Endodermal cell (in vitro differentiated cells): Measurements from ENCODE around the gene BSCL2. TPM values are rescaled to one million over a fixed set of nuclear protein-coding genes. Genes with fewer than 3 reads are reported as not detected.
A peak's percentile ranks its signal among the peaks of the same experiment; 100 is the strongest.

Source experiments
- DNase-seq: peaks from one replicate; pipeline ENCODE4 v3.0.0-alpha.2; 2017
- H3K27ac ChIP-seq: 2 replicates; pipeline ENCODE4 v1.5.1; 2013; ENCODE audit warnings: mild to moderate bottlenecking, low read depth, low read length, moderate library complexity
- H3K27me3 ChIP-seq: 2 replicates; pipeline ENCODE4 v1.6.1; 2013; ENCODE audit warnings: mild to moderate bottlenecking, low read length, moderate library complexity; ENCODE audit not compliant: insufficient read depth, control insufficient read depth, poor library complexity, severe bottlenecking
- H3K36me3 ChIP-seq: 2 replicates; pipeline ENCODE4 v1.7.0; 2013; ENCODE audit warnings: mild to moderate bottlenecking, low read length, moderate library complexity; ENCODE audit not compliant: control insufficient read depth, insufficient read depth
- H3K4me1 ChIP-seq: one replicate; pipeline ENCODE4 v1.7.0; 2013; ENCODE audit warnings: low read length; ENCODE audit not compliant: control insufficient read depth, insufficient read depth
- H3K4me3 ChIP-seq: 2 replicates; pipeline ENCODE4 v1.5.1; 2013; ENCODE audit warnings: mild to moderate bottlenecking, low read length, moderate library complexity
- H3K9ac ChIP-seq: 2 replicates; pipeline ENCODE4 v1.6.1; 2013; ENCODE audit warnings: mild to moderate bottlenecking, low read length, moderate library complexity; ENCODE audit not compliant: poor library complexity, severe bottlenecking; ENCODE audit errors: extremely low read depth
- H3K9me3 ChIP-seq: 2 replicates; pipeline ENCODE4 v1.6.1; 2013; ENCODE audit warnings: mild to moderate bottlenecking, low read length, moderate library complexity; ENCODE audit not compliant: control insufficient read depth
- H3K27ac Mint-ChIP-seq: 2 replicates; pipeline ENCODE4 v1.8.0; 2020; ENCODE audit warnings: mixed read lengths
- H3K27me3 Mint-ChIP-seq: 2 replicates; pipeline ENCODE4 v1.8.0; 2021; ENCODE audit warnings: mild to moderate bottlenecking, mixed read lengths; ENCODE audit not compliant: insufficient read depth
- H3K36me3 Mint-ChIP-seq: 2 replicates; pipeline ENCODE4 v1.8.0; 2020; ENCODE audit warnings: low read depth, mixed read lengths
- H3K4me1 Mint-ChIP-seq: 2 replicates; pipeline ENCODE4 v1.8.0; 2020; ENCODE audit warnings: mixed read lengths
- H3K4me3 Mint-ChIP-seq: 2 replicates; pipeline ENCODE4 v1.8.0; 2020; ENCODE audit warnings: mild to moderate bottlenecking, moderate library complexity, mixed read lengths
- H3K9me3 Mint-ChIP-seq: 2 replicates; pipeline ENCODE4 v1.8.0; 2020; ENCODE audit warnings: mild to moderate bottlenecking, mixed read lengths
- WGBS, 2 experiments: methylation state at CpG; one replicate each; pipeline versions ENCODE4 v1.1.5 to v1.1.7; 2013; ENCODE audit warnings: missing lambda C conversion rate in 2 of 2, mixed read lengths in 1 of 2; ENCODE audit not compliant: insufficient coverage in 1 of 2, insufficient read length in 1 of 2; 5-methylcytosine and 5-hydroxymethylcytosine counted together
- total RNA-seq, 2 donors: library from RNA; stranded (reverse); fragmentation: NEBNext Ultra II Directional in 1 of 2; extraction: Animal tissue kit (Norgen Biotek cat#: 25700) in 1 of 2; gene quantifications; 2 replicates in 1 of 2; 3 replicates in 1 of 2; pipeline ENCODE4 v1.2.1, GENCODE V29; 2021
- TF ChIP-seq, protein P1 (sequence below): fragments of 200-600 bp; sonication (generic); conservative IDR thresholded peaks from 2 replicates; pipeline ENCODE4 v1.5.0; 2021; ENCODE audit warnings: antibody characterized with exemption, mild to moderate bottlenecking

The BSCL2 gene
- total RNA-seq, 2 donors from 2014 or later, result 68.6 to 77.2 TPM

- Mint-ChIP-seq H3K4me3 (peak overlapping the region; percentile 13), H3K9me3 (no peaks in the 10 kb centered on the region), H3K27me3 (peaks cover 8% of the 10 kb centered on the region), H3K27ac (no peak overlapping the region), H3K36me3 (peaks cover 30% of the 10 kb centered on the region), H3K4me1 (peaks cover 5% of the 10 kb centered on the region)
- 85 to 100% methylated on average over 1 of the region's 1 CpG for WGBS, 2 experiments
- DNase-seq, result no peak
- Histone ChIP-seq H3K9me3 (no peaks in the 10 kb centered on the region), H3K36me3 (peaks cover 28% of the 10 kb centered on the region), H3K4me3 (no peak overlapping the region), H3K27ac (peak overlapping the region; percentile 24), H3K4me1 (no peaks in the 10 kb centered on the region), H3K27me3 (no peaks in the 10 kb centered on the region), H3K9ac (no peak overlapping the region)
- TF ChIP-seq, protein P1, sequence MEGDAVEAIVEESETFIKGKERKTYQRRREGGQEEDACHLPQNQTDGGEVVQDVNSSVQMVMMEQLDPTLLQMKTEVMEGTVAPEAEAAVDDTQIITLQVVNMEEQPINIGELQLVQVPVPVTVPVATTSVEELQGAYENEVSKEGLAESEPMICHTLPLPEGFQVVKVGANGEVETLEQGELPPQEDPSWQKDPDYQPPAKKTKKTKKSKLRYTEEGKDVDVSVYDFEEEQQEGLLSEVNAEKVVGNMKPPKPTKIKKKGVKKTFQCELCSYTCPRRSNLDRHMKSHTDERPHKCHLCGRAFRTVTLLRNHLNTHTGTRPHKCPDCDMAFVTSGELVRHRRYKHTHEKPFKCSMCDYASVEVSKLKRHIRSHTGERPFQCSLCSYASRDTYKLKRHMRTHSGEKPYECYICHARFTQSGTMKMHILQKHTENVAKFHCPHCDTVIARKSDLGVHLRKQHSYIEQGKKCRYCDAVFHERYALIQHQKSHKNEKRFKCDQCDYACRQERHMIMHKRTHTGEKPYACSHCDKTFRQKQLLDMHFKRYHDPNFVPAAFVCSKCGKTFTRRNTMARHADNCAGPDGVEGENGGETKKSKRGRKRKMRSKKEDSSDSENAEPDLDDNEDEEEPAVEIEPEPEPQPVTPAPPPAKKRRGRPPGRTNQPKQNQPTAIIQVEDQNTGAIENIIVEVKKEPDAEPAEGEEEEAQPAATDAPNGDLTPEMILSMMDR, result no peak
Observed at GRCh38 chr11:62688491-62688890, 18.7 kb downstream of the BSCL2 start.

- Histone ChIP-seq H3K27me3 (no peaks in the 10 kb centered on the region), H3K9ac (no peak overlapping the region), H3K4me3 (no peak overlapping the region), H3K27ac (peak overlapping the region; percentile 24), H3K36me3 (peaks cover 21% of the 10 kb centered on the region), H3K9me3 (no peaks in the 10 kb centered on the region), H3K4me1 (no peaks in the 10 kb centered on the region)
- H3K4me1 Mint-ChIP-seq, result peaks cover 5% of the 10 kb centered on the region
- peak; percentile 70 for DNase-seq
- H3K4me3 Mint-ChIP-seq, result peak overlapping the region; percentile 13
- H3K36me3 Mint-ChIP-seq, result peaks cover 24% of the 10 kb centered on the region
- 94% methylated on average over 56 to 74 of the region's 74 CpGs for WGBS, 2 experiments
- no peak overlapping the region for H3K27ac Mint-ChIP-seq
- TF ChIP-seq, protein P1, result peak; percentile 17
- H3K27me3 Mint-ChIP-seq, result peaks cover 8% of the 10 kb centered on the region
- H3K9me3 Mint-ChIP-seq, result no peaks in the 10 kb centered on the region
Observed at GRCh38 chr11:62687508-62688396, 19.5 kb downstream of the BSCL2 start.

DNA sequence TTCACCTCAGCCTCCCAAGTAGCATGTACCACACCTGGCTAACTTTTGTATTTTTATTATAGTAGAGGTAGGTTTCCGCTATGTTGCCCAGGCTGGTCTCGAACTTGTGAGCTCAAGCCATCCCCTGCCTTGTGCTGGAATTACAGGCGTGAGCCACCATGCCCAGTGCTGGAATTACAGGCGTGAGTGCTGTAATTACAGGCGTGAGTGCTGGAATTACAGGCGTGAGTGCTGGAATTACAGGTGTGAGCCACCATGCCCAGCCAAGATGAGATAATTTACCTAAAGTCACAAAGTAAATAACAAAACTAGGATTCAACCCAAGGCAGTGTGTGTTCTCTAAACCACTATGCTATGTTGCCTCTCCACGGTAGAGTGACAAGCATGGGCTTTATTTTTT, 24.7 kb downstream of the BSCL2 start:
- H3K4me1 Mint-ChIP-seq, result peaks cover 11% of the 10 kb centered on the region
- H3K9ac ChIP-seq, result no peak overlapping the region

More for the DNA sequence above, 24.7 kb downstream of the BSCL2 start:
- Histone ChIP-seq H3K4me1 (peaks cover 4% of the 10 kb centered on the region), H3K9me3 (no peaks in the 10 kb centered on the region), H3K27me3 (no peaks in the 10 kb centered on the region), H3K36me3 (peaks cover 3% of the 10 kb centered on the region), H3K4me3 (no peak overlapping the region), H3K27ac (no peak overlapping the region)
- 90 to 94% methylated on average over 6 of the region's 7 CpGs for WGBS, 2 experiments
- H3K9me3 Mint-ChIP-seq, result no peaks in the 10 kb centered on the region
- DNase-seq, result no peak
- peaks cover 8% of the 10 kb centered on the region for H3K36me3 Mint-ChIP-seq
- no peak overlapping the region for H3K4me3 Mint-ChIP-seq
- H3K27me3 Mint-ChIP-seq, result peaks cover 3% of the 10 kb centered on the region
- TF ChIP-seq, protein P1, result no peak
- no peak overlapping the region for H3K27ac Mint-ChIP-seq
